HG02759 (cell line): Measurements from ENCODE around the gene TSHZ3.

Source experiments
- ATAC-seq: cut with Tn5 transposase; IDR thresholded peaks from one replicate; pipeline ENCODE4 v1.9.1; 2021; ENCODE audit warnings: mild to moderate bottlenecking, moderate library complexity; ENCODE audit not compliant: unreplicated experiment

Gene TSHZ3

DNA sequence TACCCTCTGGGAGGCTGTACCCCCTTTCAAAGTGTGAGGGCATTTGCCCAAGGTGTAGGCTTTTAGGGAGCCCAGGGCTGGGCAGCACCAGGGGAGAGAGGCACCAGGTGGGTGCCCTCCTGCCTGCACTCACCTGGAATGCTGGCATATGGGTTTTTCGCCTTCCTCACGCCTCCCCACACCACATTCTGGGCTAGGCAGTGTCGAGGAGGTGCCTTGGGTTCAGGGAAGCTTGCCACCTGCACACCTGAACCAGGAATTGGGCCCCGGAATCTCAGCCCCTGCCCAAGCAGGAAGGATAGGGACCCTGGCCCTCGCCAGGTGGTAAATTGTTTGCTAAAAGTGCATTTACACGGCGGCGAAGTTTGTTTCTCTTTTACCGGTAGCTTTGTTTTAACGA is 5.1 kb upstream of the TSHZ3 start:
- no peak for ATAC-seq

DNA sequence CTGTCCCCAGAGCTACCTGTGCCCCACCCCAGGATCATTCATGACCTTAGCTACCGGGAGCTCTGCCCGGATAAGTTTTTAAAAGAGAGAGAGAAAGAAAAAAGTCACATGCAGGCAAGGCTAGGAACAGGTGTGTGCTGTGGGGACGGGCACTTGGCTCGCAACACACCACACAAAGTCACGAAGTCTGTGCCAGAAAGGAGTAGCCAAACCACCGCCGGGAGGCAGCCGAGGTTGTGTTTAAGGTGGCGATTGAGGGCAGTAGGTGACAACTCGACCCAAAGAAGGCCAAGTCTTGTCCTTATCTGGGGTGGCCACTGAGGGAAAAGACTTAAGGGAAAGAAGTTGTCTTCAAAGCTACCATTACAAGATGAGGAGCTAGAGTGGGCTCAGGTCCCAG is 4.6 kb upstream of the TSHZ3 start:
- ATAC-seq = no peak

GRCh38 chr19:31352782-31353651 is 3.8 kb upstream of the TSHZ3 start:
- ATAC-seq = no peak

GRCh38 chr19:31352296-31352781 is 3.1 kb upstream of the TSHZ3 start:
- ATAC-seq = no peak

GRCh38 chr19:31351855-31352195 is 2.6 kb upstream of the TSHZ3 start:
- no peak for ATAC-seq

DNA sequence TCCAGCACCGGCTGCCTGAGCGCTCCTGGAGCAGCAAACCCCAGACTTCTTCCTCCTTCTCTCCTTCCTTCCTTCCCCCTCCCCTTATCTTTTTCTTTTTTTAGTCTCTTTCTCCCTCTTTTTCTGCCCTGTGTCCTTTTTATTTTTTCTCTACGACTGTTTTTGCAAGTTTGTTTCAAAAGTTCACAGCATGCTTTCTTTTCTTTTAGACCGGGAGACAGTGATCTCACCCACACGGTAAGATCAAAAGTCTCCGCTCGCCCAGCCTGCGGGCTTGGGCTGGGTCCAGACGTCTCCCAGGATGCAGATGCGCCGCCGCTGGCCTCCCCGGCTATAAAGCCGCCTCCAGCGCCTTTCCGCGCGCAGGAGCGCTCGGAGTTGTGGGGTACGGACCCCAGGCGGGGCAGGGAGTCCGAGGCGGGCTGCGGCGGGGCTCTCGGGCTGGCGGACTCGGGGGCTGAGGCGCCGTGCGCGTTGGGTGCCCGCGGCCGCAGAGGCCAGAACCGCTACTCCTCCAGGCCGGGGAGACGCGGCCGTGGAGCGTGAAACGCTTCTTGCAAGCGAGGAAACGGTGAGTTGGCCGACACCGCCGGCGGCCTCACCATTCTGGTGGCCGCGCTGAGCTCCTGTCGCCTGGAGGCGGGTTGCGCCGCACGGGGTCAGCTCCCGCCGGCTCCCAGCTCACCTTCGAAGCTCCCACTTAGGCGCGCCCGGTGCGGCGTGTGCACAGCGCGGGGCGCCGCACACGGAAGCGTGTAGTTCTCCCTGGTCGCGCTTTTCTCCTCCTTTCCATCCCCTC is 2.0 kb upstream of the TSHZ3 start:
- no peak for ATAC-seq

DNA sequence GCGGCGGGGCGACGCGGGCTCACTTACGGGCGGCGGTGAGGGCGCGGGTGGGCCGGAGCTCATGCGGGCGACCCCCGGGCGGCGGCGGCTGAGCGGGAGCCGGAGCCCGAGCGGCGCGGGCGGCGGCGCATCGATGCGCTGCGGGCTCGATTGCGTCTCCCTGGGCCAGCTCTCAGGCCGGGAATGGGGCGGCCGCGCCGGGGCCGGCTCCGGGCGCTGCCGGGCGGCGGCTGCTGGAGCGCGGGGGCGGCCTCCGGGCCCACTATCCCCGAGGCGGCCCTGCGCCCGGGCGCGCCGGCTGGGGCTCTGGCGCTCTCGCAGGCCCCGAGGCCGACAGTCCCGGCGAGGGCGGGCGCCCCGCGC is 1.4 kb upstream of the TSHZ3 start:
- ATAC-seq = no peak

GRCh38 chr19:31350033-31350692 is 927 bp upstream of the TSHZ3 start:
- ATAC-seq = no peak

DNA sequence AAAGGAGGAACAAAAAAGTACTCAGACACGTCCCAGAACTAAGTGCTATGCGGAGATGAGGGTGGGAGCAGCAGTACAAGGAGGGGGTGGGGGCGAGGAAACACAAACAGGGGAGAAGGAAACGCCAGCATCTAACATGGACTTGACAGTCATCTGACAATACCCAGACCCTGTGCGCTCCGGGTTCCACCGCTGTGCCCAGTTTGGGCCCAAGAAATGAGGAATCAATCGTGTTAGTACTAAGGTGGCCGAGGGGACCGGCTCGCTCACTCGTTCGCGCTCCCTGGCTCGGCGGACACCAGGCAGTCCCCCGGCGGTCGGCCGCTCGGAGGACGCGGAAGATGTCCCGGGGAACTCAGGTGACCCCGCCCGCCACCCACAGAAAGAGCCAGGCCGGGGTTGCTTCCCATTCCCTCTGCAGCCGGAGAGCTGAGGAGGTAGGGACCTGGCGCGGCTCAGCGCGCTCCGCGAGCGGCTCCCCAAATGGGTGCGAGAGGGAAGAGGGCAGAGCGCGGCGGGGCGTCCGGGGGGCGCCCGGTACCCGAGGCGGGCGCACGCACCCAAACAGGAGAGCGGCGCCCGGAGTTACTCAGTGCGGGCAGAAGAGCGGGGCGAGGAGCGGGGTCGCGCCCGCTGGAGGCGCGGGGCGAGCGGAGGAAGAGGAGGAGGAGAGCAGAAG is 616 bp downstream of the TSHZ3 start:
- no peak for ATAC-seq

DNA sequence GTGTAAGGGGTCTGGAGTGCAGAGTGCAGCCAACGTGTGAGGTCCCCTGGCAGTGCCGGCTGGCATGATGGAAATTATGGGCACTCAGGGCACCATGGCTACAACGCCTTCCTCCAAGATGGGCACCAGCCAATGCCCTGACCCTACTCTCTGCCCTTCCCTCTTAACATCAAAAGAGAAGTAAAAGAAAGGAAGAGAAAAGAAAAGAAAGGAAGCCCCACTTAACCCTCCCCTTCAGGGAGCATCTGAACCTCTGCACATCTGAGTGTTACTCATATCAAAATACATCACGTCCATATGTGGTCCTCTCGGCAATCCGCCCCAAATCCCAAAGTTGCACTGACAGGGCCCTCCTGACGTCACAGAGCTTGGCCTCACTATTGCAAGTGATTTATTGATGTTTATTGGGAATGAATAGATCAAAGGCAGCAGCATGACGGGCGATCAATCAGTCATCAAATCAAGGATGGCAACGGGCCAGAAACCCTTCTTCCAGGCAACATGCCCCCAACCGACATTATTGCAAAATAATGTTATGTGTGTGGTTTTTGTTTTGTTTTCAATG is 1.3 kb downstream of the TSHZ3 start:
- ATAC-seq = no peak

GRCh38 chr19:31347354-31347753 is 1.9 kb downstream of the TSHZ3 start:
- ATAC-seq = no peak

DNA sequence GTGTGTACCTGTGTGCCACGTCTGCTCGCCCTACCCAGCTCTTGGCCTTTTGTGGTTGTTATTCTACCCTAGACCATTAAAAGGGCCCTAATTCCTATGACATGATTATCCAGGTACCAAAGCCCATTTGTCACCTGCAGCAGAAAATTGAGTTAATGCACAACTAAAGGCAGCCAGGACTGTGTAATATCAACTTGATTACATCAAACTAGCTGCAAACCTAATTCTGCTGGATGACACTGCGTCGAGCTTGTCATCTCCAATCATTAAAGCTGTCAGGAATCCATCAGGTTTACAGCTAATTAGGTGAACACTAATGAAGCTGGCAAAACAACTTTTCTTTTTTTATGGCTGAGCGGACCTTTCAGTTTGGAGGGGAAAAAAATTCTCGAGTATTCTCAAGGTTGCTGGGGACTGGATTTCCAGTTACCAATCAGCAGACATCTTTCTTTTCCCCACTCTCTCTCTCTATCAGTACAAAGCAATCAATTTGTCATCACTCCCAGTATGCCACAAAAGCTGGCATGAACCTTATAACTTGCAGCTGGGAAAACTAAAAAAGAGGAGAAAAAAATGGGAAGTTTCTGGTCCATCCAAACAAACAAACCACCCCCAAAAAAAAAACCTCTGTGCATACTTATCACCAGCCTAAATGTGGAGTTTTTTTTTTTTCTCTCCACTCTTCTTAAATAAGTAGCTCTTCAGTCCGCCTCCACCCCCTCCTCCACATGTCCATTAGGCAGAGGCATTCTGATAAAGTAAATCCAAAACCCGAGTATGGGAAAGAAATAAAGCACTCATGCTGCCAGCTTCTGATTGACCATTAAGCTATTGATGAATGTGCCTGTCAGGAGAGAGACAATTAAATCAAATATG is 2.8 kb downstream of the TSHZ3 start:
- ATAC-seq = no peak

GRCh38 chr19:31344403-31344802 is 4.8 kb downstream of the TSHZ3 start:
- no peak for ATAC-seq

DNA sequence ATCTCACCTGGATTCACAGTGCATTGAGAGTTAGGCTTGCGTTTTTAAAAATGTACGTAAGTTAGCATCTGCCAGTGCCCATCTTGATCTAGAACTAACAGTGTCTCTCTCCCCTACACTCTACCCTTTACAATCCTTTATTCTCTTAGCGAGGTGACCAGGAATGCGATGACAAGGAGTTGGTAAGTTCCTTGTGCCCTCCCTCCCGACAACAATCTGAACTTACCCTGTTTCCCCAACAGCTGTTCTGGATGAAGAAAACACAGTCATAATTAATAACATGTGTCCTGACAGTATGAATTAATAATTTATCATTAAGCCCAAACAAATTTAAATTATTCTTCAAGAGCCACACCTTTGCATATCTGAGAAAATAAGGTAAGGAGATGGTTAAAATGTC is 6.3 kb downstream of the TSHZ3 start:
- no peak for ATAC-seq

DNA sequence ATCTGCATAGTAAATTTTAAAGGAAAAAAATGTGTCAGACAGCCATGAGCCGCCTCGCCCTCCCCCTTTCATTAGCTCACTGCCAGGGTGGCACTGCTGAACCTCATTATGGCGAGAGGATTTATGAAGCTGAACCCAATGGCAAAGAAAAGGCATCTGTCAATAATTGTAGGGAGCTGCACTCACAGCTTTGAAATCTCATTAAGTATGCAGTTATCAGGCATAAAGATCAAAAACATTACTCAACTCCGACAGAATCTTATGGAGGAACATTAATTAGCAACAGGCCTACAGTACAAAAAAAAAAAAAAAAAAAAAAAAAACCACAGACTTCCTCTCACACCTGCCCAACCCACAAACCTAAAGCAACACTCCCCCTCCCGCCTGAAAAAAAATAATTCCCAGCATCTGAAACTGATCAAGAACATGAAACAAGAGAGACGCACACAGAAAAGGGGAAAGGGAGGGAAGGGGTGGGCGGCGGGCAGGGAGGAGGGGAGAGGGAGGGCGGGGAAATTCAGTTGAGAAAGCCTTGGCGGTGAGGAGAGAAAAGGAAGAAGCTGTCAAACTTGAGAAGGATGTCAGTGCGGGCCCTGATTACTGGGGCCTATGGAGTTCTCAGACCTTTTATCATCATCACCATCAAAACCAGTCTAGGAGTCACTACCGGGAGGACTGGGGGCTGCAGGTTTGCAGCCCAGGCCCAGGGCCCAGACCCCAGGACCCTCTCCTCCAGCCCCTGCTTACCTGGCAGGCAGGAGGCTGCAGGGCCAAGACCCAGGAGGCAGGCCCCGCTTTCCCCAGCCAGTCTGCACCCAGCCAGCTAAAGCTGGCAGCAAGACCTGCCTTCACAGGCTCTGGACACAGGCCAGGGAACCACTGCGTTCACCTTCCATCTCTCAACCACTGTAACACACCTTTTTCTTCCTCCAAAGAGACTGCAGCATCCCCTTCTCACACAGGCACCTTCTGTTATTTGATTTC is 8.9 kb downstream of the TSHZ3 start:
- no peak for ATAC-seq

GRCh38 chr19:31339411-31339810 is 9.8 kb downstream of the TSHZ3 start:
- no peak for ATAC-seq

GRCh38 chr19:31338069-31338776 is 11.0 kb downstream of the TSHZ3 start:
- ATAC-seq = no peak
